Vagina (tissue), 2 donors: ENCODE results near the gene SRGAP2B. TPM values are rescaled to one million over a fixed set of nuclear protein-coding genes. Genes with fewer than 3 reads are reported as not detected.
"Not testable (repeated sequence)": the region's sequence is repeated elsewhere in the genome, so short reads cannot be mapped to it uniquely, and the experiment has no call there.

Experiments
- DNase-seq, 2 donors: peaks; one replicate each; pipeline ENCODE4 v3.0.0-alpha.2; 2017; ENCODE audit errors: extremely low spot score in 2 of 2
- H3K27ac ChIP-seq: fragments of 200-600 bp; sonication (generic); one replicate; pipeline ENCODE4 v1.5.1; 2019
- H3K27me3 ChIP-seq: fragments of 200-600 bp; sonication (generic); one replicate; pipeline ENCODE4 v1.5.1; 2019
- H3K36me3 ChIP-seq, 2 donors: fragments of 200-600 bp; sonication (generic); one replicate each; pipeline ENCODE4 v1.5.1; 2017 to 2019
- H3K4me1 ChIP-seq: fragments of 200-600 bp; sonication (generic); one replicate; pipeline ENCODE4 v1.5.1; 2019
- H3K4me3 ChIP-seq, 2 donors: fragments of 200-600 bp; sonication (generic); 1 replicate in 1 of 2; 2 replicates in 1 of 2; pipeline ENCODE4 v1.5.1; 2016 to 2019
- H3K9me3 ChIP-seq: fragments of 200-600 bp; sonication (generic); one replicate; pipeline ENCODE4 v1.5.1; 2019
- intact Hi-C: fragments of 100-400 bp; cut with DNase I; formaldehyde crosslinking; loops from one replicate; pipeline ENCODE4 v1.15.1; 2023
- small RNA-seq: library from RNA; depleted of rRNA; stranded (forward); fragments of <200 nt; gene quantifications from one replicate; pipeline ENCODE3, GENCODE V24; 2016
- total RNA-seq: library from RNA; depleted of rRNA; stranded (reverse); fragments of >200 nt; gene quantifications from one replicate; pipeline ENCODE4 v1.2.3, GENCODE V29; 2016

The SRGAP2B gene
- total RNA-seq, 1 donor from 2014 or later, result 31.4 TPM

GRCh38 chr1:144893062-144893461 lies 202.1 kb downstream of the SRGAP2B start:
- intact Hi-C loops, H3K9me3 ChIP-seq, H3K4me1 ChIP-seq, H3K27ac ChIP-seq, H3K4me3 ChIP-seq, DNase-seq, H3K27me3 ChIP-seq, H3K36me3 ChIP-seq: not testable (repeated sequence)

- H3K27me3 ChIP-seq, H3K4me3 ChIP-seq, H3K27ac ChIP-seq, intact Hi-C loops, DNase-seq, H3K9me3 ChIP-seq, H3K4me1 ChIP-seq, H3K36me3 ChIP-seq: not testable (repeated sequence)
Measured at GRCh38 chr1:144889450-144890115, 205.5 kb downstream of the SRGAP2B start.

GRCh38 chr1:144883022-144883421 lies 212.1 kb downstream of the SRGAP2B start:
- peak overlapping the region; percentile 15 to 40 for H3K4me3 ChIP-seq
- DNase-seq, H3K9me3 ChIP-seq, intact Hi-C loops, H3K36me3 ChIP-seq, H3K27ac ChIP-seq, H3K4me1 ChIP-seq, H3K27me3 ChIP-seq: not testable (repeated sequence)

GRCh38 chr1:144882343-144882742 lies 212.8 kb downstream of the SRGAP2B start:
- DNase-seq, intact Hi-C loops, H3K27ac ChIP-seq, H3K4me1 ChIP-seq, H3K9me3 ChIP-seq, H3K4me3 ChIP-seq, H3K27me3 ChIP-seq, H3K36me3 ChIP-seq: not testable (repeated sequence)

- H3K4me1 ChIP-seq, H3K4me3 ChIP-seq, H3K36me3 ChIP-seq, H3K27ac ChIP-seq, intact Hi-C loops, H3K27me3 ChIP-seq, H3K9me3 ChIP-seq, DNase-seq: not testable (repeated sequence)
Measured at GRCh38 chr1:144858607-144859006, 236.5 kb downstream of the SRGAP2B start.

Small RNAs within 50 kb of the gene (small RNA-seq; reads per million reads assigned to genes)
- gene AC242498.1, result not detected

Other genes starting within 250 kb of the SRGAP2B start
- gene FAM72D, start 646 bp upstream of the SRGAP2B start, total RNA-seq, result 2.0 TPM
- not detected for gene PPIAL4D, start 146.8 kb upstream of the SRGAP2B start, total RNA-seq